Measurements from ENCODE around the gene PIK3R1. TPM values are rescaled to one million over a fixed set of nuclear protein-coding genes. Genes with fewer than 3 reads are reported as not detected.

Gene PIK3R1
- total RNA-seq, 1 donor from 2014 or later: 52.2 TPM

DNA sequence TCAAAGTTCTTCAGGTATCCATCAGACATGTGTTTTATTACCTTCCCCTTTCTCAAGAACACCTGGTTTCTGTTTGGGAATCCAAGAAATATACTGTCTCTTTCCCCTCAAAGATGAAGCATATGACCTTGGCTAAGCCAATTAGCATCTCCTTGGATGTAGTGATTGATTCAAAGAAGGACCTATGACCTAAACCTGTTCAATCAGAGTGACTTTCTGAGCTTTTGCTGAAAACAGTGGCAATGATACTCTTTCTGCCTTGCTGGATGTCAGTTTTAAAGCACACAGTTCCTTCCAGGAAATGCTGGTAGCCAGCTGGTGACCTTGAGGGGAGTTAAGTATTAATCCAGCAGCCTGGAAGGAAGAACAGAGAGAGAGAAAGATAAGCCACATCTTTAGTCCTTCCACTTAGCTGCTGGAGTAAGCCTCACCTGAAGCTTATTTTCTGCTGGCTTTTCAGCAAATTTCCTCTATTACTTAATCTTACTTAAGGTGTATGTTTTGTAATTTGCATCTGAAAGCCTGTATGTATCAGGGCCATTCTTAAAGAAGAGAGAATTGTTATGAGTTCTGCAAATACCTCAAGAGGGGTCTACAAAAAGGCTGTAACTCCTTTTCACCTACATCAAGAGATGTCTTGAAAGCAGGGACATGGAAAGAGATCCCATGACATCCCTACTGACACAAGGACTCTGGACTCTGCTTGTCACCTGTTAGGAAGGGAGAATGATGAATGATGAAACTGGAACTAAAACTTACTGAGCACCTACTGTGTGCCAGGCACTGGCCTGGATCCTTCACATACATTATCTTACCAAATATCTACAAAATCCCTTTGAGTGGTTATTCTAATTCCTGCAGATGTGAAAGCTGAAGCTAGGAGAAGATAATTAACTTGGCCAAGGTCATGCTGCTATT, 35.2 kb upstream of the PIK3R1 start:
- Mint-ChIP-seq H3K27ac (no peak overlapping the region), H3K36me3 (ENCODE audit: low read depth) (no peaks in the 10 kb centered on the region), H3K27me3 (no peaks in the 10 kb centered on the region), H3K4me3 (no peak overlapping the region), H3K9me3 (no peaks in the 10 kb centered on the region), H3K4me1 (peaks cover 3% of the 10 kb centered on the region)
- ATAC-seq (ENCODE audit: low read depth) (no peak), DNase-seq (no peak)
- intact Hi-C loops (cut with micrococcal nuclease): no loop called here
- ChIA-PET CTCF (no interaction called here), POLR2A (no interaction called here)
- TF ChIP-seq, protein P1, sequence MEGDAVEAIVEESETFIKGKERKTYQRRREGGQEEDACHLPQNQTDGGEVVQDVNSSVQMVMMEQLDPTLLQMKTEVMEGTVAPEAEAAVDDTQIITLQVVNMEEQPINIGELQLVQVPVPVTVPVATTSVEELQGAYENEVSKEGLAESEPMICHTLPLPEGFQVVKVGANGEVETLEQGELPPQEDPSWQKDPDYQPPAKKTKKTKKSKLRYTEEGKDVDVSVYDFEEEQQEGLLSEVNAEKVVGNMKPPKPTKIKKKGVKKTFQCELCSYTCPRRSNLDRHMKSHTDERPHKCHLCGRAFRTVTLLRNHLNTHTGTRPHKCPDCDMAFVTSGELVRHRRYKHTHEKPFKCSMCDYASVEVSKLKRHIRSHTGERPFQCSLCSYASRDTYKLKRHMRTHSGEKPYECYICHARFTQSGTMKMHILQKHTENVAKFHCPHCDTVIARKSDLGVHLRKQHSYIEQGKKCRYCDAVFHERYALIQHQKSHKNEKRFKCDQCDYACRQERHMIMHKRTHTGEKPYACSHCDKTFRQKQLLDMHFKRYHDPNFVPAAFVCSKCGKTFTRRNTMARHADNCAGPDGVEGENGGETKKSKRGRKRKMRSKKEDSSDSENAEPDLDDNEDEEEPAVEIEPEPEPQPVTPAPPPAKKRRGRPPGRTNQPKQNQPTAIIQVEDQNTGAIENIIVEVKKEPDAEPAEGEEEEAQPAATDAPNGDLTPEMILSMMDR (IDR thresholded peaks at IDR 0.05): no peak

DNA sequence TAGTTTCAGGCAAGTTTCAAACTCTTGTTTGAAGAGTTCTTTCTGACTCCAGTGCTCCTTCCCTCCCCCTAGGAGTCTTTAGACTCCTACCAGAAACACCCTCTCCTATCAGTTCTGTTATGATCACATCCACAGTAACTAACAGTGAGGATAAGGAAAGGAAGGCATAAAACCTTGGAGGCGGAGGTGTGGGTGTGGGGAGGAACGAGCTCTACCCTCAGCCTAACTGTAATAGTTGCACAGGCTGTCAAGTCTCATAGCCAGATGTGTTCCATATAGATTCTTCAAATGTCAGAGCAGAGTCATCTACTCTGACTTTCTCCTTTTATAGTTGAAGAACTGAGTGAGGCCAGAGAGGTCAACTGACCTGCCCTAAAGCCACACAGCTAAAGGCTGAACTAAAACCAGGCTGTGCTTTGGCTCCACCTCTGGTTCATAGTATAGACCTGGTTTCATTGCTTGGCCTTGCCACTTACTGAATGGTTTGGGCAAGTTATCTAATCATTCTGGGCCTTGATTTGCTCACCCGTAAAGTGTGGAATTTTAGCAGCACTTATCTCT, 34.4 kb upstream of the PIK3R1 start:
- H3K36me3 Mint-ChIP-seq (ENCODE audit: low read depth): no peaks in the 10 kb centered on the region
- intact Hi-C loops (cut with micrococcal nuclease): no loop called here
- DNase-seq (no peak), ATAC-seq (ENCODE audit: low read depth) (no peak)
- H3K27me3 Mint-ChIP-seq: no peaks in the 10 kb centered on the region
- CTCF ChIA-PET: no interaction called here
- TF ChIP-seq, protein P1 (IDR thresholded peaks at IDR 0.05): no peak
- no peak overlapping the region for H3K27ac Mint-ChIP-seq
- no peaks in the 10 kb centered on the region for H3K9me3 Mint-ChIP-seq
- no peak overlapping the region for H3K4me3 Mint-ChIP-seq
- POLR2A ChIA-PET: no interaction called here
- peaks cover 3% of the 10 kb centered on the region for H3K4me1 Mint-ChIP-seq

DNA sequence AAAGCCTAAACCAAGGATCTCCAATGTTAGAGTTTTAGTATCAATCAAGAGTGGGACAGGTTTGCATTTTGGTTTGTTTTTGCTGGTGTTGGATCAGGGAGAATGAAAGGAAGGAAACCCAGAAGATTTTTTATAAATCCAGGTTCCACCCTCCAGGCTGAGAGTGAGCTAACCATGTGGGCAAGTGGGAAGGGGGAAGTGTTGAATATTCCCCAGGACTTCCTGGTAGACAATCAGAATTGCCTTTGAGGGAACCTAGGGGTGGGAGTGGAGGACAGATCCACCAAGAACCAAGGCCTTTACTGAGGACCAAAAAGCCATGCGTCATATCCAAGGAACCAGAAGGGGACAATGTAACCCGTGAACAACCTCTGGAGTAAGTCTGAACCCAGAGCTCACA, 33.5 kb upstream of the PIK3R1 start:
- POLR2A ChIA-PET: interaction anchor here (0.9 kb wide), 1 partner anchor 46 kb away, joined by 3 read pairs; no protein-coding TSS in a partner anchor
- Mint-ChIP-seq H3K27me3 (no peaks in the 10 kb centered on the region), H3K36me3 (ENCODE audit: low read depth) (no peaks in the 10 kb centered on the region), H3K9me3 (no peaks in the 10 kb centered on the region), H3K4me1 (peaks cover 3% of the 10 kb centered on the region), H3K4me3 (no peak overlapping the region), H3K27ac (no peak overlapping the region)
- ATAC-seq (ENCODE audit: low read depth): no peak
- DNase-seq: no peak
- CTCF ChIA-PET: no interaction called here
- intact Hi-C loops (cut with micrococcal nuclease): no loop called here
- TF ChIP-seq, protein P1 (IDR thresholded peaks at IDR 0.05): no peak

DNA sequence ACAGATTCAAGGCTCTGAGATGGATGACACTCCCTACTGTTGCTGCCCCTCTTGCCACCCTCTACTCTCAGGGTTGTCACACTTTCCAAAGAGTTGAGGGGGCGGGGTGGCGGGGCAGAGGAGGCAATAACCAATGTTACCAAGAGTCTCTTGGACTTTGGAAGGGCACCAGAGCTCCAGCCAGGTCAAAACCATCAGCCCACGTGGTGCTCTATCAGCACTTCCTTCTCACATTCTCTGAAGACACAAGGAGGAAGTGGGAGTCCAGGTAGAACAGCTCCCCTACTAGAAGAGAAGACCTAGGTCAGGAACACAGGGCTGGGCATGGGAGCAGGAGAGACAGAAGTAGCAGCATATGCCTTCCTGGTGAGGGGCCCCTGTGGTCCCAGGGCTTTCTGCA, 33.0 kb upstream of the PIK3R1 start:
- ATAC-seq (ENCODE audit: low read depth): no peak

More for the DNA sequence above, 33.0 kb upstream of the PIK3R1 start:
- Mint-ChIP-seq H3K27me3 (no peaks in the 10 kb centered on the region), H3K27ac (no peak overlapping the region), H3K4me3 (no peak overlapping the region), H3K9me3 (no peaks in the 10 kb centered on the region), H3K4me1 (peaks cover 3% of the 10 kb centered on the region), H3K36me3 (ENCODE audit: low read depth) (no peaks in the 10 kb centered on the region)
- DNase-seq: no peak
- CTCF ChIA-PET: no interaction called here
- TF ChIP-seq, protein P1 (IDR thresholded peaks at IDR 0.05): no peak
- intact Hi-C loops (cut with micrococcal nuclease): no loop called here
- POLR2A ChIA-PET: interaction anchor here (0.9 kb wide), 1 partner anchor 46 kb away, joined by 3 read pairs; no protein-coding TSS in a partner anchor

All from activated B cell treated with CpG ODN at 0.5 μM for 24 hours (primary cell).